Cardiac fibroblast (primary cell): ENCODE results near the gene PPP4R4.

ENCODE experiments used
- DNase-seq, 2 donors: peaks; one replicate each; pipeline versions ENCODE4 v3.0.0 to v3.0.0-alpha.2; 2010; ENCODE audit warnings: low read depth in 2 of 2
- H3K4me3 ChIP-seq, 2 donors: replicated peaks in 1 of 2; 1 replicate in 1 of 2; 2 replicates in 1 of 2; pipeline ENCODE4 v1.5.1; 2011; ENCODE audit warnings: low read depth in 2 of 2, low read length in 2 of 2, mild to moderate bottlenecking in 2 of 2, moderate library complexity in 1 of 2
- CTCF ChIP-seq: IDR thresholded peaks from one replicate; pipeline ENCODE4 v1.5.1; 2011; ENCODE audit warnings: low read depth, mild to moderate bottlenecking, low read length, inconsistent platforms

Gene PPP4R4

GRCh38 chr14:94316692-94317091 lies 142.6 kb downstream of the PPP4R4 start:
- H3K4me3 ChIP-seq, result no peak overlapping the region
- DNase-seq, result no peak
- TF ChIP-seq CTCF, result no peak

- no peak for TF ChIP-seq CTCF
- peak; percentile 23 to 71 for DNase-seq
- H3K4me3 ChIP-seq, result no peak overlapping the region
Measured at GRCh38 chr14:94317259-94317658, 143.1 kb downstream of the PPP4R4 start.

GRCh38 chr14:94320243-94320642 lies 146.1 kb downstream of the PPP4R4 start:
- DNase-seq, result no peak
- H3K4me3 ChIP-seq, result no peak overlapping the region
- no peak for TF ChIP-seq CTCF

GRCh38 chr14:94321421-94322271 lies 147.5 kb downstream of the PPP4R4 start:
- DNase-seq, result no peak
- TF ChIP-seq CTCF, result no peak
- no peak overlapping the region for H3K4me3 ChIP-seq

- TF ChIP-seq CTCF, result no peak
- no peak within 1 kb of the TSS for H3K4me3 ChIP-seq
- peak; percentile 14 to 74 for DNase-seq
Measured at GRCh38 chr14:94322648-94323570, 148.8 kb downstream of the PPP4R4 start, which contains the start of gene SERPINA6. Gene SERPINA6 (minus strand): TSS chr14:94323336. CDS start chr14:94314648, 8,688 bp downstream.

- no peak overlapping the region for H3K4me3 ChIP-seq
- DNase-seq, result no peak
Measured at GRCh38 chr14:94328196-94328595, 154.1 kb downstream of the PPP4R4 start.

More at GRCh38 chr14:94328196-94328595, 154.1 kb downstream of the PPP4R4 start:
- TF ChIP-seq CTCF, result no peak
